ENCODE data around the gene GAN. TPM values are rescaled to one million over a fixed set of nuclear protein-coding genes. Genes with fewer than 3 reads are reported as not detected.

The GAN gene
- total RNA-seq, 1 experiment from 2014 or later = 22.0 TPM

GRCh38 chr16:81413245-81413990, 98.7 kb downstream of the GAN start:
- Mint-ChIP-seq H3K4me1 (ENCODE audit: low read depth, unreplicated experiment) (peaks cover 7% of the 10 kb centered on the region), H3K27ac (ENCODE audit: unreplicated experiment) (no peak overlapping the region), H3K36me3 (ENCODE audit: insufficient read depth, unreplicated experiment) (peaks cover 6% of the 10 kb centered on the region), H3K27me3 (ENCODE audit: unreplicated experiment) (no peaks in the 10 kb centered on the region), H3K4me3 (ENCODE audit: low read depth, unreplicated experiment) (no peak overlapping the region), H3K9me3 (ENCODE audit: low read depth, unreplicated experiment) (no peaks in the 10 kb centered on the region)
- DNase-seq = no peak
- CTCF ChIA-PET = interaction anchor here (0.7 to 0.9 kb wide), 2 partner anchors 9 to 182 kb away, joined by 3 read pairs; no protein-coding TSS in a partner anchor
- no peak for TF ChIP-seq CTCF (IDR thresholded peaks at IDR 0.05; ENCODE audit: unreplicated experiment)
- intact Hi-C loops (cut with micrococcal nuclease; ENCODE audit: unreplicated experiment) = no loop called here
- no TSS peak for BruUV-seq (replicated peaks)

- no peaks in the 10 kb centered on the region for H3K4me1 Mint-ChIP-seq (ENCODE audit: low read depth, unreplicated experiment)
- no peak overlapping the region for H3K4me3 Mint-ChIP-seq (ENCODE audit: low read depth, unreplicated experiment)
- no peaks in the 10 kb centered on the region for H3K9me3 Mint-ChIP-seq (ENCODE audit: low read depth, unreplicated experiment)
- H3K27ac Mint-ChIP-seq (ENCODE audit: unreplicated experiment) = no peak overlapping the region
- no peaks in the 10 kb centered on the region for H3K36me3 Mint-ChIP-seq (ENCODE audit: insufficient read depth, unreplicated experiment)
- no peaks in the 10 kb centered on the region for H3K27me3 Mint-ChIP-seq (ENCODE audit: unreplicated experiment)
- no peak for DNase-seq
- CTCF ChIA-PET = no interaction called here
- BruUV-seq (replicated peaks) = no TSS peak
- intact Hi-C loops (cut with micrococcal nuclease; ENCODE audit: unreplicated experiment) = no loop called here
- no peak for TF ChIP-seq CTCF (IDR thresholded peaks at IDR 0.05; ENCODE audit: unreplicated experiment)
These were observed 101.0 kb downstream of the GAN start for GRCh38 chr16:81415751-81416150.

- CTCF ChIA-PET = interaction anchor here (0.6 kb wide), 1 partner anchor 29 kb away, joined by 3 read pairs; no protein-coding TSS in a partner anchor
- no peaks in the 10 kb centered on the region for H3K27me3 Mint-ChIP-seq (ENCODE audit: unreplicated experiment)
- H3K27ac Mint-ChIP-seq (ENCODE audit: unreplicated experiment) = no peak overlapping the region
- no peak for TF ChIP-seq CTCF (IDR thresholded peaks at IDR 0.05; ENCODE audit: unreplicated experiment)
- no peaks in the 10 kb centered on the region for H3K4me1 Mint-ChIP-seq (ENCODE audit: low read depth, unreplicated experiment)
- H3K4me3 Mint-ChIP-seq (ENCODE audit: low read depth, unreplicated experiment) = no peak overlapping the region
- DNase-seq = no peak
- H3K36me3 Mint-ChIP-seq (ENCODE audit: insufficient read depth, unreplicated experiment) = no peaks in the 10 kb centered on the region
- no TSS peak for BruUV-seq (replicated peaks)
- intact Hi-C loops (cut with micrococcal nuclease; ENCODE audit: unreplicated experiment) = no loop called here
- H3K9me3 Mint-ChIP-seq (ENCODE audit: low read depth, unreplicated experiment) = peaks cover 3% of the 10 kb centered on the region
These were observed 102.0 kb downstream of the GAN start for GRCh38 chr16:81416749-81417148.

- Mint-ChIP-seq H3K4me3 (ENCODE audit: low read depth, unreplicated experiment) (no peak overlapping the region), H3K4me1 (ENCODE audit: low read depth, unreplicated experiment) (no peaks in the 10 kb centered on the region), H3K36me3 (ENCODE audit: insufficient read depth, unreplicated experiment) (no peaks in the 10 kb centered on the region), H3K27me3 (ENCODE audit: unreplicated experiment) (no peaks in the 10 kb centered on the region), H3K9me3 (ENCODE audit: low read depth, unreplicated experiment) (peaks cover 3% of the 10 kb centered on the region), H3K27ac (ENCODE audit: unreplicated experiment) (no peak overlapping the region)
- CTCF ChIA-PET = no interaction called here
- no peak for TF ChIP-seq CTCF (IDR thresholded peaks at IDR 0.05; ENCODE audit: unreplicated experiment)
- intact Hi-C loops (cut with micrococcal nuclease; ENCODE audit: unreplicated experiment) = no loop called here
- BruUV-seq (replicated peaks) = no TSS peak
- no peak for DNase-seq
These were observed 102.4 kb downstream of the GAN start for GRCh38 chr16:81417210-81417609.

Measured in Calu3 (cell line).